ENCODE measurements around the gene PSMA5. TPM values are rescaled to one million over a fixed set of nuclear protein-coding genes. Genes with fewer than 3 reads are reported as not detected.

The PSMA5 gene
- total RNA-seq, 1 experiment from 2014 or later: 218 TPM

DNA sequence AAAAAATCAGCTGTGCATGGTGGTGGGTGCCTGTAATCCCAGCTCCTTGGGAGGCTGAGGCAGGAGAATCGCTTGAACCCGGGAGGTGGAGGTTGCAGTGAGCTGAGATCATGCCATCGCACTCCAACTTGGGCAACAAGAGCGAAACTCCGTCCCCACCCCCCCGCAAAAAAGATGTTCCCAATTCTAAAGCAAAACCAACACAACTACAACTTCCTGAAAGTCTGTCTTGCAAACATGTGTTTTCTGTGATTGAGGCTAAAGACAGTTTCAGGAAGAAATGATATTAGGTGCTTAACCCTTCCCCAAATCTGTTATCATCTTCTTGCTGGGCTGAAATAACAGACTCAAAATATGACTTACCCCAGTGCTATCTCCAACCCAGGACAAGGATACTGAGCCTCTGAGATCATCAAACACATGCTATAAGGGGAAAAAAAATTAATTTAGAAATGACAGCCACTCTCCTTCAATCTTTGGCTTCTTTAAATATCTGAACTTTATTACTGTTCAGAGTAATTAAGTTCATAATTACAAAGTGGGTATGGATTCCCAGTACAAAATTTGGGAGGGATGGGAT lies 57.0 kb downstream of the PSMA5 start:
- peak; percentile 39 for DNase-seq (ENCODE audit: low read depth)

DNA sequence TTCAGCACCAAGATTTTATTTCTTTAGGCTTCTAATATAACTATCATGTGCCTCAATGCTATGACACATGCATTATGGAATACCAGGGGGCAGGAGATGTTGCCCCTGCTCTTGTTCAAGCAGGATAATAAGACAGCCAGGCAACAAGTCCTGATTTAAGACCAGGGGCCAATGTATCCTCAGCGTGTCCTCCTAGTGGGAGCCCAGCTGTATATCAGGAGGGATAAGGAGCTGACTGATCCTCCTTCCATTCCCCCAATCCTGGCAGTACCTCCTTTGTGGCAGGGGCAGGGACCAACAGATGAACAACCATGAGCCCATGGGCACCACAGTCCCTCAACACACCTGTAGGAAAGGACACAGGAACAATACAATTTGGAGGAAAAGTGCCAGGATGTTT lies 57.8 kb downstream of the PSMA5 start:
- no peak for DNase-seq (ENCODE audit: low read depth)

DNA sequence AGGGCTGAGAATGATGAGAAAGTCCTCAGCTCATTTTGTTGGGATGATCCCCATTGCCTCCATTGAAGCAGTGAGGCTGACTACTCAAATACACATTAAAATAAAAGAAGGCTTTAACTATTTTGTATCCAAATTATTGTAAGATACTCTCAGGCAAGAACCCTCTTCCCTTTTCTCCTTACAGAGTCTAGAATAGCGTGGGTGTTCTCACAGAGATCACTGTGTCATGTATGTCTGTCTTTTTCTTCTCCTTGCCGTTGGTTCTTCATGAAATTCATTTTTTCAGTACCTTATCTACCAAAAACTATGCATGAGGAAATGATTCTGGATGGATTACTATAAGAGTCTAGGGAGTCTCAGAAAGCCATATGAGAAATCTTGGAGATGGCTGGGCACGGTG lies 58.6 kb downstream of the PSMA5 start:
- no peak for DNase-seq (ENCODE audit: low read depth)

DNA sequence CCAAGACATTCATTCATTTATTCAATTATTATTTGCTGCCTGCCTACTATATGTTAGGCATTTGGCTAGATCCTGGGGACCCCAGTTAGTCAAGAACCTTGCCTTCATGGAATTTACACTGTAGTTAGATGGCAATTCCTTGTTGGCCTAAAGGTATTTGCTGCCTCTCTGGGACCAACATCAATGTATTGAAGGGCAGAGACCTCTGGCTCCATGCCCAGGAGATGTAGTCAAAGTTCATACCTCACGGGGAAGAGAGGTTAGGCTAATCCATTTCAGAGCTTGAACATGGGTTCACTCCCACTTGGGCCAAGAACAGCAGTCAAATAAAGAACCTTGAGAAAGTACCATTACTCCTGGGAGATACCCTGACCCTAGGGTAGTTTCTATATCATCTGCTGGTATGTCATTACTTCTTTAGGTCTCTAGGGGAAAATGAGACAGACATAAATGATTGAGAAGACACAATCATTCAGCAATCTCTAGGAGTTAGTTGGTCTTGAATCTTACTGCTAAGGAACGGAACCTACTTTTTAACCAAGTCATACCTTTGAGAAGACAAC lies 60.5 kb downstream of the PSMA5 start:
- no peak for DNase-seq (ENCODE audit: low read depth)

DNA sequence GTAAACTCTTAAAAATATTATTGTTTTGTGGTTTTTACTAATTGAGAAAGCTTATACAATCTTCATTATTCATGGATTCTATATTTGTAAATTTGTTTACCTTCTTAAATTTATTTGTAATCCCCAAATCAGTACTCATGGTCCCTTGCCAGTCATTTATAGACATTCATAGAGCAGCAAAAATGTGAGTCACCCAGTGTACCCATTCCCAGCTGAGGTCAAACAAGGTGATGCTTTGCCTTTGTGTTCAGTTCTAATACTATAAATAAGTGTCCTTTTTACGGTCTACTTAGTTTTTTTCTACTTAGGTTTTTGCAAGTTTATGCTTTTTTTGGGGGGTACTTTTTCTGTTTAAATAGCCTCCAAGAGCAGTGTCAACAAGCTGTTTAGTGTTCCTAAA lies 64.6 kb downstream of the PSMA5 start:
- DNase-seq (ENCODE audit: low read depth): no peak

DNA sequence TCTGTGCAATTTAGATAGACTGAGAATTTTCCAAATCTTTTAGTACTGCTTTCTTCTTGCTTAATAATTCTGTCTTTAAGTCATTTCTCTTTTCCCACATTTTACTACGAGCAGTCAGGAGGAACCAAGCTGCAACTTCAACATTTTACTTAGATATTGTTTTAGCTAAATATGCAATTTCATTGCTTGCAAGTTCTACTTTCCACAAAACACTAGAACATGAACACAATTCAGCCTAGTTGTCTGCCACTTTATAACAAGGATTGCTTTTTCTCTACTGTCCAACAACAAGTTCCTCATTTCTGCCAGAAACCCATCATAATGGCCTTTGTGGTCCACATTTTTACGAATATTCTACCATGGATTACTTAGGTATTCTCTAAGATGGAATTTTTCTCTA lies 65.2 kb downstream of the PSMA5 start:
- no peak for DNase-seq (ENCODE audit: low read depth)

DNA sequence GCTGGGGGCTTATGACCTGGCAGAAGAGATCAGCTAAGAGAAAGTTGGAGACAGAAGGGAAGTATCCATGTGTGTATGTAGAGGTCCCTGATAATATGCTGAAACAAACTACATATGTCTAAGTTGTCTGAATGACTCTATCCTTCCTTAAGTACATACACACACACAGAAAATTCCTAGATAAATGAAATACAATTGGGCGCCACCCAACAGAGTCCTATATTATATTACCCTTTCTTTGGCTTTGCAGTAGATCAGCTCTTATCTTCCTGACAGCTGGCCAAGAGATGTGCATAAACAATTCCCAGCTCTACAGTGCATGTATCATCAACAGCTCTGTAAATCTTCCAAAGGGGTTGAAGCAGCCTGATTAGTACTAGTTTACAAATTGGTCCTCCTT lies 68.6 kb downstream of the PSMA5 start:
- no peak for DNase-seq (ENCODE audit: low read depth)

DNA sequence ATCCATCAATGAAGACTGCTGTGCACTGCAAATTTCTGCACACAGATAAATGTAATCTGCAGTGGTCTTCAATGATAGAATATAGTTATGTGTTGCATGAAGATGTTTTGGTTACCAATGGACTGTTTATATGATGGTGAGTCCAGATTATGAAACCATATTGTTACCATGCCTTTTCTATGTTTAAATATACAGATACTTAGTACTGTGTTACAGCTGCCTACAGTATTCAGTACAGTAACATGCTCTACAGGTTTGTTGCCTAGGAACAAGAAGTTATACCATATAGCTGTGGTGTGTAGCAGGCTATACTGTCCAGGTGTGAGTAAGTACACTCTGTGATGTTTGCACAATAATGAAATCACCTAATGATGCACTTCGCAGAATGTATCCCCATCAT lies 69.3 kb downstream of the PSMA5 start:
- DNase-seq (ENCODE audit: low read depth): no peak

DNA sequence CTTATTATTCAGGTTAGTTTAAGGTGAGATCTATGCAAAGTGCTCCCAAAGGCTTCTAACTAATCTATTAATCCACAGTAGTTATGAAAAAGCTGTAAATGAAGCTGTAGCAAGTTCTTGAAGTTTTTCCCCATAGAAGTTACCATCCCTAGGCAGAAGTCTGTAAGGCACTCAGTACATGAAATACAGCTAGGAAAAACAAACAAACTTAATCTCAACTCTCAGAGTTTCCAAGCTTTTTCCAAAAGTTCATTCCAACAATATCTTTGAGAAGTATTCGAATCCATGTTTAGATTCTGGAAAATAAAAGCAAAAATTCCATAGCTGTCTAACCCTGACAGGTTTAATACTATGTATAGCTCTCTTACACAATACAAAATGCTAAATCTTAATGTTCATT lies 69.7 kb downstream of the PSMA5 start:
- DNase-seq (ENCODE audit: low read depth): no peak

DNA sequence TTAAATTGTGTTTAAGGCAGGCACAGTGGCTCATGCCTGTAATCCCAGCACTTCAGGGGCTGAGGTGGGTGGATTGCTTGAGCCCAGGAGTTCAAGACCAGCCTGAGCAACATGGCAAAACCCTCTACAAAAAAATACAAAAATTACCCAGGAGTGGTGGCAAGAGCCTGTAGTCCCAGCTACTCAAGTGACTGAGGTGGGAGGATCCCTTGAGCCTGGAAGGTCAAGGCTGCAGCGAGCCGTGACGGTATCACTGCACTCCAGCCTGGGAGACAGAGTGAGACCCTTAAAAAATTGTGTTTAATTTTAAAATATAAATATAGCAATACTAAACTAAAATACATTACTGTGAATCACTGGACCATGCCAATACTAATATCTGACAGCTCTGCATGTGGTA lies 71.3 kb downstream of the PSMA5 start:
- DNase-seq (ENCODE audit: low read depth): no peak

DNA sequence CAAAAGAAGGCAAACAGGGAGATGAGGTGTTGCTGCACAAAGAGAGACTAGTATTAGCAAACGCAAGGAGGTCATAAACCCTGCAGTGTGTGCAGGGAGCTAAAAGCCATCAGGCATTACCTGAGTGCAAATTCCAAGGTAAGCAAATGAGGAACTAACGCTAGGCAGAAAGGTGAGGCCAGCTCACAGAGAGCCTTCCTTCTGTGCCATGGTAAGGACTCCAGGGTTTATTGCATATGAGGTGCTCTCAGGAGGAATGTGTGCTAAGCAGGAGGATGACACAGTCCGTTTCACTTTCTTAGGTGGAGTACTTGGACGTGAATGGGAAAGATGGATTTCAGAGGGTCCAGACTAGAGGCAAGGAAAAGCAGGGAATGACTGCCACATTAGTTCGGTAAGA lies 74.8 kb downstream of the PSMA5 start:
- DNase-seq (ENCODE audit: low read depth): no peak

DNA sequence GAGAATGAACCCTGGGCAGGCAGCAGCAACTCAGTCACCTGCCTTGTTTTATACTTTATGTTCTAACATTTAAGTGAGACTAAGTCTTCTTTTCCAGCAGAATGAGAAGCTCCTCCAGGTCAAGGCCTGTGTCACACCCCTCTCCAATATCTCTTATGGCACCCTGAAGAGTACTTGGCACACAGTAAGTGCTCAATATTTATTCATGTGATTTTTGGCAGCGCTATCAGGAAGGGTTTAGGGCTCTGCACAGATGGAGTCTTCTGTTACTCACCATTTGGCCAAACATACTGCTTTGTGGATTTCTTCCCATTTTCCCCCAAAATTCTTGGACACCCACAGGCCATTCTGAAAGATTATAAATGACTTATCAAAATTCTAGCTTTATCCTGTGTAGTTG lies 75.6 kb downstream of the PSMA5 start:
- no peak for DNase-seq (ENCODE audit: low read depth)

DNA sequence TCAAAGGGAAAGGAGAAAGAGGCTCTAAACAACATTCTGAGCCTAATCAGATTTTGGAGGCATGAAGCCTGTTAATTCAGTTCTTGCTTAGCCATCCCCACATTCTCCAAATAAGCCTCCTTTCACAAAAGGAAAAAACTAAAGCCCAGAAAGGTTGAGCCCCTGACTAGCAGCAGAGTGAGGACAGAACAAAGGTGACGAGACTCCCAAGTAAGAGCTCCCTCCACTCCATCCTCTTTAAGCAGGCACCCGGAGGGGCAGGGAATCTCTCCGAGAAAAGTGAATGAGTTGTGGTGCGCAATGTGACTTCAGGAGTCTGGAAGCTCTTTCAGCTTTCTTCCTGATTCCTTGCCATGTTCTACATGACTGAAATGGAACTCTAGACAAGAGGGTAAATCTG lies 76.1 kb downstream of the PSMA5 start:
- DNase-seq (ENCODE audit: low read depth): no peak

Other genes starting within 250 kb of the PSMA5 start
- gene SARS1, start 212.5 kb downstream of the PSMA5 start, total RNA-seq (2014; rRNA removed; shearing (Covaris generic)): 287 and 323 TPM in 2 replicates
- gene CELSR2, start 176.9 kb downstream of the PSMA5 start, total RNA-seq (2014; rRNA removed; shearing (Covaris generic)): 0.97 and 1.0 TPM in 2 replicates
- gene PSRC1, start 143.3 kb downstream of the PSMA5 start, total RNA-seq (2014; rRNA removed; shearing (Covaris generic)): 87.5 and 129 TPM in 2 replicates
- not detected in 2 replicates for gene MYBPHL, start 119.4 kb downstream of the PSMA5 start, total RNA-seq (2014; rRNA removed; shearing (Covaris generic))
- gene SORT1, start 28.5 kb downstream of the PSMA5 start, total RNA-seq (2014; rRNA removed; shearing (Covaris generic)): 14.1 and 16.3 TPM in 2 replicates
- 0.15 and 4.3 TPM in 2 replicates for gene SYPL2, start 40.1 kb upstream of the PSMA5 start, total RNA-seq (2014; rRNA removed; shearing (Covaris generic))
- 8.6 and 14.2 TPM in 2 replicates for gene ATXN7L2, start 57.5 kb upstream of the PSMA5 start, total RNA-seq (2014; rRNA removed; shearing (Covaris generic))
- 5.8 and 9.2 TPM in 2 replicates for gene CYB561D1, start 67.6 kb upstream of the PSMA5 start, total RNA-seq (2014; rRNA removed; shearing (Covaris generic))
- 3.2 and 3.7 TPM in 2 replicates for gene AMIGO1, start 83.3 kb upstream of the PSMA5 start, total RNA-seq (2014; rRNA removed; shearing (Covaris generic))
- not detected in 2 replicates for gene GPR61, start 113.4 kb upstream of the PSMA5 start, total RNA-seq (2014; rRNA removed; shearing (Covaris generic))
- gene GNAI3, start 122.2 kb upstream of the PSMA5 start, total RNA-seq (2014; rRNA removed; shearing (Covaris generic)): 24.1 and 24.6 TPM in 2 replicates
- gene GNAT2, start 193.2 kb upstream of the PSMA5 start, total RNA-seq (2014; rRNA removed; shearing (Covaris generic)): 0.11 and 4.8 TPM in 2 replicates
- gene AMPD2, start 193.4 kb upstream of the PSMA5 start, total RNA-seq (2014; rRNA removed; shearing (Covaris generic)): 121 and 135 TPM in 2 replicates
- 34.9 and 42.0 TPM in 2 replicates for gene GSTM4, start 229.7 kb upstream of the PSMA5 start, total RNA-seq (2014; rRNA removed; shearing (Covaris generic))
- 0.42 and 1.0 TPM in 2 replicates for gene GSTM2, start 241.6 kb upstream of the PSMA5 start, total RNA-seq (2014; rRNA removed; shearing (Covaris generic))